Measurements from ENCODE around the gene TUT7. TPM values are rescaled to one million over a fixed set of nuclear protein-coding genes. Genes with fewer than 3 reads are reported as not detected.

Gene TUT7
- total and polyA plus RNA-seq, 10 of the 15 experiments (the other 5 are each of a cell fraction or from before 2014, with no cell fraction given), result 10.0 to 49.8 (median 30.4) TPM

DNA sequence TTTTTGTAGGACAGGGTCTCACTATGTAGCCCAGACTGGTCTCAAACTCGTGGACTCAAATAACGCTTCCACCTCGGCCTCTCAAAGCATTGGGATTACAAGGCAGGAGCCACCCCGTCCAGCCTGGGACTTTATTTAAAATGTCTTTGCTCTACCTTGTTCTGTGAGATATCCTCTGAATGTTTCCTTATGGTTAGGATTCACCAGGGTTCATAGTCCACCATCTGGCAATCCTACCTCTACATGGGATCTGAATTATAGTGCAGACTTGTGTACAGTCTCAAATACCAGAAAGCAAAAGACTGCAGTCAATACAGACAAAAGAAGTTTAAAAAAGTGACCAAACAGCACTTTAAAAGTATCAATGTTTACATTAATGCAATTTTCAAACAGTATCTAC lies 82.0 kb downstream of the TUT7 start:
- ChIA-PET CTCF (no interaction called here), POLR2A (no interaction called here), SMC1A (ENCODE audit: uncharacterized antibody, unreplicated experiment) (no interaction called here), RAD21 (ENCODE audit: unreplicated experiment) (no interaction called here)
- 95% methylated on average over 4 of the region's 4 CpGs for WGBS (ENCODE audit: insufficient coverage, insufficient replicate concordance, low lambda C conversion rate, missing lambda C conversion rate)
- no peak overlapping the region for H3K4me3 ChIP-seq
- intact Hi-C loops (cut with micrococcal nuclease; ENCODE audit: unreplicated experiment), result no loop called here
- no peak overlapping the region for H3K4me2 ChIP-seq (ENCODE audit: control insufficient read depth, insufficient read depth)
- peaks cover 3% of the 10 kb centered on the region for H3K79me2 ChIP-seq (ENCODE audit: control insufficient read depth, insufficient read depth, low read length)
- no peak for DNase-seq (ENCODE audit: low read depth, low spot score)
- no peak overlapping the region for H2AFZ ChIP-seq (ENCODE audit: control insufficient read depth, low read depth, low read length)
- H3K9ac ChIP-seq (ENCODE audit: control insufficient read depth, insufficient read depth, low read length), result no peak overlapping the region
- H3K36me3 ChIP-seq (ENCODE audit: control insufficient read depth in 2 of 2, insufficient read depth in 2 of 2, low read length in 1 of 2), result peaks cover 0 to 8% of the 10 kb centered on the region in 2 experiments; a peak in 1 of 4 replicates
- no peak for TF ChIP-seq IKZF1 (conservative IDR thresholded peaks at IDR 0.05)
- TF ChIP-seq TARDBP (IDR thresholded peaks at IDR 0.05; ENCODE audit: borderline replicate concordance), result no peak
- TF ChIP-seq, protein P1, sequence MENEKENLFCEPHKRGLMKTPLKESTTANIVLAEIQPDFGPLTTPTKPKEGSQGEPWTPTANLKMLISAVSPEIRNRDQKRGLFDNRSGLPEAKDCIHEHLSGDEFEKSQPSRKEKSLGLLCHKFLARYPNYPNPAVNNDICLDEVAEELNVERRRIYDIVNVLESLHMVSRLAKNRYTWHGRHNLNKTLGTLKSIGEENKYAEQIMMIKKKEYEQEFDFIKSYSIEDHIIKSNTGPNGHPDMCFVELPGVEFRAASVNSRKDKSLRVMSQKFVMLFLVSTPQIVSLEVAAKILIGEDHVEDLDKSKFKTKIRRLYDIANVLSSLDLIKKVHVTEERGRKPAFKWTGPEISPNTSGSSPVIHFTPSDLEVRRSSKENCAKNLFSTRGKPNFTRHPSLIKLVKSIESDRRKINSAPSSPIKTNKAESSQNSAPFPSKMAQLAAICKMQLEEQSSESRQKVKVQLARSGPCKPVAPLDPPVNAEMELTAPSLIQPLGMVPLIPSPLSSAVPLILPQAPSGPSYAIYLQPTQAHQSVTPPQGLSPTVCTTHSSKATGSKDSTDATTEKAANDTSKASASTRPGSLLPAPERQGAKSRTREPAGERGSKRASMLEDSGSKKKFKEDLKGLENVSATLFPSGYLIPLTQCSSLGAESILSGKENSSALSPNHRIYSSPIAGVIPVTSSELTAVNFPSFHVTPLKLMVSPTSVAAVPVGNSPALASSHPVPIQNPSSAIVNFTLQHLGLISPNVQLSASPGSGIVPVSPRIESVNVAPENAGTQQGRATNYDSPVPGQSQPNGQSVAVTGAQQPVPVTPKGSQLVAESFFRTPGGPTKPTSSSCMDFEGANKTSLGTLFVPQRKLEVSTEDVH (IDR thresholded peaks at IDR 0.05; ENCODE audit: low read depth, partially characterized antibody), result no peak
- no peak for TF ChIP-seq NR2F1 (conservative IDR thresholded peaks at IDR 0.05)
- TF ChIP-seq, protein P2, sequence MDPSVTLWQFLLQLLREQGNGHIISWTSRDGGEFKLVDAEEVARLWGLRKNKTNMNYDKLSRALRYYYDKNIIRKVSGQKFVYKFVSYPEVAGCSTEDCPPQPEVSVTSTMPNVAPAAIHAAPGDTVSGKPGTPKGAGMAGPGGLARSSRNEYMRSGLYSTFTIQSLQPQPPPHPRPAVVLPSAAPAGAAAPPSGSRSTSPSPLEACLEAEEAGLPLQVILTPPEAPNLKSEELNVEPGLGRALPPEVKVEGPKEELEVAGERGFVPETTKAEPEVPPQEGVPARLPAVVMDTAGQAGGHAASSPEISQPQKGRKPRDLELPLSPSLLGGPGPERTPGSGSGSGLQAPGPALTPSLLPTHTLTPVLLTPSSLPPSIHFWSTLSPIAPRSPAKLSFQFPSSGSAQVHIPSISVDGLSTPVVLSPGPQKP (IDR thresholded peaks at IDR 0.05; ENCODE audit: low read depth, low read length), result no peak
- TF ChIP-seq, protein P3, sequence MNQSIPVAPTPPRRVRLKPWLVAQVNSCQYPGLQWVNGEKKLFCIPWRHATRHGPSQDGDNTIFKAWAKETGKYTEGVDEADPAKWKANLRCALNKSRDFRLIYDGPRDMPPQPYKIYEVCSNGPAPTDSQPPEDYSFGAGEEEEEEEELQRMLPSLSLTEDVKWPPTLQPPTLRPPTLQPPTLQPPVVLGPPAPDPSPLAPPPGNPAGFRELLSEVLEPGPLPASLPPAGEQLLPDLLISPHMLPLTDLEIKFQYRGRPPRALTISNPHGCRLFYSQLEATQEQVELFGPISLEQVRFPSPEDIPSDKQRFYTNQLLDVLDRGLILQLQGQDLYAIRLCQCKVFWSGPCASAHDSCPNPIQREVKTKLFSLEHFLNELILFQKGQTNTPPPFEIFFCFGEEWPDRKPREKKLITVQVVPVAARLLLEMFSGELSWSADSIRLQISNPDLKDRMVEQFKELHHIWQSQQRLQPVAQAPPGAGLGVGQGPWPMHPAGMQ (IDR thresholded peaks at IDR 0.05; ENCODE audit: borderline replicate concordance), result no peak
- no peak for TF ChIP-seq SREBF2 (IDR thresholded peaks at IDR 0.05; ENCODE audit: low read length)
- TF ChIP-seq POLR2A (IDR thresholded peaks at IDR 0.05; ENCODE audit: low read depth, low read length), result no peak
- TF ChIP-seq MTA3 (IDR thresholded peaks at IDR 0.05; ENCODE audit: borderline replicate concordance, low read length), result no peak
- no peak for TF ChIP-seq MXI1 (IDR thresholded peaks at IDR 0.05; ENCODE audit: low read depth, low read length)
- TF ChIP-seq SMARCA5 (IDR thresholded peaks at IDR 0.05), result no peak
- no peak for TF ChIP-seq CBFB (IDR thresholded peaks at IDR 0.05; ENCODE audit: low read depth)
- no peak for TF ChIP-seq EZH2 (IDR thresholded peaks at IDR 0.05; ENCODE audit: borderline replicate concordance, control insufficient read depth, low read depth, low read length)
- no peak for TF ChIP-seq IRF4 (IDR thresholded peaks at IDR 0.05; ENCODE audit: low read depth, low read length)
- no peak for TF ChIP-seq HDGF (IDR thresholded peaks at IDR 0.05)
- in situ Hi-C loops (cut with MboI), result no loop called here
- H3K9me3 ChIP-seq (replicated peaks; ENCODE audit: control insufficient read depth, insufficient read depth, low read length), result no peaks in the 10 kb centered on the region; the same call in 2 of the 3 replicates
- H3K27ac ChIP-seq (ENCODE audit: control insufficient read depth, insufficient read depth), result no peak overlapping the region
- no TSS peak for BruUV-seq (replicated peaks)
- H4K20me1 ChIP-seq (ENCODE audit: control insufficient read depth, insufficient read depth), result no peaks in the 10 kb centered on the region
- H3K27me3 ChIP-seq (replicated peaks in 1 of 2; ENCODE audit: control insufficient read depth in 2 of 2, insufficient read depth in 2 of 2, low read length in 1 of 2), result no peaks in the 10 kb centered on the region
- ATAC-seq, result no peak
- H3K4me1 ChIP-seq (ENCODE audit: control insufficient read depth, insufficient read depth, low read length), result no peaks in the 10 kb centered on the region
- no peak for FAIRE-seq
